ENCODE data around the gene GPR22. TPM values are rescaled to one million over a fixed set of nuclear protein-coding genes. Genes with fewer than 3 reads are reported as not detected.

Gene GPR22
- total RNA-seq, 1 experiment from 2014 or later = not detected

DNA sequence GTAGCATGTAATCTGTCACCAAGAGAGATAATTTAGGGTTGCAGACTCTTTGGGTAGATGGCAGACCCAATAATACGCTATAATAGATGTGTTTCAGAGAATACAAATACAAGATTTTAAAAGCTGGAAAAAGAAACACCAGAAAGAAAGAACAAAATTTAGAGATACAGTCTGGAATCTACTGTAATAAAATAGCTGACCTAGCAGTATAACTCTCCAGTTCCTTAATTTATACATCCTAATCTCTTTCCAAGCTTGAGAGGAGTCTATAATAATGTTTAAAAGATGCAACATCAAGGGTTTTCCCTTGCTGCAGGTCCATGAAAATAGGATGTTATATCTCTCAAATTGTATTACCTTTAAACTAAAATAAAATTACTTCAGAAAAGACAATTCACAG is 27.2 kb upstream of the GPR22 start:
- ATAC-seq (no peak), DNase-seq (ENCODE audit: low read depth, low spot score) (no peak)
- no peak overlapping the region for H3K27ac ChIP-seq (ENCODE audit: low read length)
- in situ Hi-C loops (cut with HindIII; ENCODE audit: low pct_unique_long_range_greater_than_20kb, low sequenced_read_pairs) (no loop called here), intact Hi-C loops (cut with micrococcal nuclease; ENCODE audit: unreplicated experiment) (no loop called here)
- CTCF ChIA-PET = no interaction called here
- no peaks in the 10 kb centered on the region for H3K4me1 ChIP-seq (ENCODE audit: control insufficient read depth, insufficient read depth, low read length)
- H3K9me3 ChIP-seq (ENCODE audit: control insufficient read depth, insufficient read depth, low read depth, low read length) = no peaks in the 10 kb centered on the region
- TF ChIP-seq POLR2AphosphoS5 (IDR thresholded peaks at IDR 0.05; ENCODE audit: low read depth, low read length) = no peak
- H3K4me3 ChIP-seq (ENCODE audit: low read depth in 2 of 2, low read length in 2 of 2) = no peak overlapping the region
- H3K36me3 ChIP-seq (ENCODE audit: control insufficient read depth, insufficient read depth, low read length) = no peaks in the 10 kb centered on the region
- no TSS peak for BruUV-seq (replicated peaks)
- POLR2A ChIA-PET = interaction anchor here (0.9 kb wide), 1 partner anchor 425 kb away, joined by 3 read pairs; no protein-coding TSS in a partner anchor
- no peaks in the 10 kb centered on the region for H3K27me3 ChIP-seq (ENCODE audit: control insufficient read depth, insufficient read depth, low read length)

DNA sequence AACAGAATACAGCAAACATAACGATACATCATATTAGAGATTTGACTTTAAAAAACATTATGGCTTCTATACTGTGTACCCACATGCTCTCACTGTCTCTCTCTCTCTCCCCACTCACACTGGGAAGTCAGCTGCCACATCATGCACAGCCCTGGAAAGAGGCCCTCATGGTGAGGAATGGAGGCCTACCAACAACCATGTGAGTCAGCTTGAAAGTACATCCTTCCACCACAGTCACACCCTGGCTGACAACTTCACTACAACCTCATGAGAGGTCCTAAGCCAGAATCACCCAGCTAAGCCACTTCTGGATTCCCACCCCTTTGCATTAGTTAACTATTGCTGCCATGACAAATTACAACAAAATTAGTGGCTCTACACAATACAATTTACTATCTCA is 23.3 kb upstream of the GPR22 start:
- ChIA-PET POLR2A (no interaction called here), CTCF (no interaction called here)
- ATAC-seq = no peak
- H3K4me1 ChIP-seq (ENCODE audit: control insufficient read depth, insufficient read depth, low read length) = no peaks in the 10 kb centered on the region
- in situ Hi-C loops (cut with HindIII; ENCODE audit: low pct_unique_long_range_greater_than_20kb, low sequenced_read_pairs) (no loop called here), intact Hi-C loops (cut with micrococcal nuclease; ENCODE audit: unreplicated experiment) (no loop called here)
- H3K27me3 ChIP-seq (ENCODE audit: control insufficient read depth, insufficient read depth, low read length) = no peaks in the 10 kb centered on the region
- no peak overlapping the region for H3K27ac ChIP-seq (ENCODE audit: low read length)
- no peaks in the 10 kb centered on the region for H3K9me3 ChIP-seq (ENCODE audit: control insufficient read depth, insufficient read depth, low read depth, low read length)
- no peak overlapping the region for H3K4me3 ChIP-seq (ENCODE audit: low read depth in 2 of 2, low read length in 2 of 2)
- no peaks in the 10 kb centered on the region for H3K36me3 ChIP-seq (ENCODE audit: control insufficient read depth, insufficient read depth, low read length)
- BruUV-seq (replicated peaks) = no TSS peak
- DNase-seq (ENCODE audit: low read depth, low spot score) = no peak
- TF ChIP-seq POLR2AphosphoS5 (IDR thresholded peaks at IDR 0.05; ENCODE audit: low read depth, low read length) (no peak), TCF7L2 (IDR thresholded peaks at IDR 0.05; ENCODE audit: low read depth, low read length) (no peak), SIN3A (IDR thresholded peaks at IDR 0.05; ENCODE audit: borderline replicate concordance, insufficient read depth, low read depth, low read length) (no peak)
- TF ChIP-seq, protein P1, sequence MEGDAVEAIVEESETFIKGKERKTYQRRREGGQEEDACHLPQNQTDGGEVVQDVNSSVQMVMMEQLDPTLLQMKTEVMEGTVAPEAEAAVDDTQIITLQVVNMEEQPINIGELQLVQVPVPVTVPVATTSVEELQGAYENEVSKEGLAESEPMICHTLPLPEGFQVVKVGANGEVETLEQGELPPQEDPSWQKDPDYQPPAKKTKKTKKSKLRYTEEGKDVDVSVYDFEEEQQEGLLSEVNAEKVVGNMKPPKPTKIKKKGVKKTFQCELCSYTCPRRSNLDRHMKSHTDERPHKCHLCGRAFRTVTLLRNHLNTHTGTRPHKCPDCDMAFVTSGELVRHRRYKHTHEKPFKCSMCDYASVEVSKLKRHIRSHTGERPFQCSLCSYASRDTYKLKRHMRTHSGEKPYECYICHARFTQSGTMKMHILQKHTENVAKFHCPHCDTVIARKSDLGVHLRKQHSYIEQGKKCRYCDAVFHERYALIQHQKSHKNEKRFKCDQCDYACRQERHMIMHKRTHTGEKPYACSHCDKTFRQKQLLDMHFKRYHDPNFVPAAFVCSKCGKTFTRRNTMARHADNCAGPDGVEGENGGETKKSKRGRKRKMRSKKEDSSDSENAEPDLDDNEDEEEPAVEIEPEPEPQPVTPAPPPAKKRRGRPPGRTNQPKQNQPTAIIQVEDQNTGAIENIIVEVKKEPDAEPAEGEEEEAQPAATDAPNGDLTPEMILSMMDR (IDR thresholded peaks at IDR 0.05) = no peak
- TF ChIP-seq, protein P2, sequence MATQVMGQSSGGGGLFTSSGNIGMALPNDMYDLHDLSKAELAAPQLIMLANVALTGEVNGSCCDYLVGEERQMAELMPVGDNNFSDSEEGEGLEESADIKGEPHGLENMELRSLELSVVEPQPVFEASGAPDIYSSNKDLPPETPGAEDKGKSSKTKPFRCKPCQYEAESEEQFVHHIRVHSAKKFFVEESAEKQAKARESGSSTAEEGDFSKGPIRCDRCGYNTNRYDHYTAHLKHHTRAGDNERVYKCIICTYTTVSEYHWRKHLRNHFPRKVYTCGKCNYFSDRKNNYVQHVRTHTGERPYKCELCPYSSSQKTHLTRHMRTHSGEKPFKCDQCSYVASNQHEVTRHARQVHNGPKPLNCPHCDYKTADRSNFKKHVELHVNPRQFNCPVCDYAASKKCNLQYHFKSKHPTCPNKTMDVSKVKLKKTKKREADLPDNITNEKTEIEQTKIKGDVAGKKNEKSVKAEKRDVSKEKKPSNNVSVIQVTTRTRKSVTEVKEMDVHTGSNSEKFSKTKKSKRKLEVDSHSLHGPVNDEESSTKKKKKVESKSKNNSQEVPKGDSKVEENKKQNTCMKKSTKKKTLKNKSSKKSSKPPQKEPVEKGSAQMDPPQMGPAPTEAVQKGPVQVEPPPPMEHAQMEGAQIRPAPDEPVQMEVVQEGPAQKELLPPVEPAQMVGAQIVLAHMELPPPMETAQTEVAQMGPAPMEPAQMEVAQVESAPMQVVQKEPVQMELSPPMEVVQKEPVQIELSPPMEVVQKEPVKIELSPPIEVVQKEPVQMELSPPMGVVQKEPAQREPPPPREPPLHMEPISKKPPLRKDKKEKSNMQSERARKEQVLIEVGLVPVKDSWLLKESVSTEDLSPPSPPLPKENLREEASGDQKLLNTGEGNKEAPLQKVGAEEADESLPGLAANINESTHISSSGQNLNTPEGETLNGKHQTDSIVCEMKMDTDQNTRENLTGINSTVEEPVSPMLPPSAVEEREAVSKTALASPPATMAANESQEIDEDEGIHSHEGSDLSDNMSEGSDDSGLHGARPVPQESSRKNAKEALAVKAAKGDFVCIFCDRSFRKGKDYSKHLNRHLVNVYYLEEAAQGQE (IDR thresholded peaks at IDR 0.05; ENCODE audit: insufficient read depth in 1 of 2, low read depth in 2 of 2, low read length in 1 of 2) = no peak

DNA sequence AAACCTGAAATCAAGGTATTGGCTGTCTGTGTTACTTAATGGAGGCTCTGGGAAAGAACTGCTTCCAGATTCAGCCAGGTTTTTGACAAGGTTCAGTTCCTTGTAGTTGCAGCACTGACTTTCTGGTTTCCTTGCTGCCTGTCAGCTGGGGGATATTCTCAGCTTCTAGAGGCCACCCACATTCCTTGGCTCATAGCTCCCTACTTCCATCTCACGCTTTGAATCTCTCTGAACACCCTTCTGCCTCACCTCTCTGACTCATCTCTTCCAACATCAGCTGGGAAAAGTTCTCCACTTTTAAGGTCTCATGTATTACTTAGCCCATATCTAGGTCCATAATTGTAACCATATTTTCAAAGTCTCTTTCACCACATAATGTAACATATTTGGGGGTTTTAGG is 22.9 kb upstream of the GPR22 start:
- ChIA-PET CTCF (no interaction called here), POLR2A (no interaction called here)
- Histone ChIP-seq H3K36me3 (ENCODE audit: control insufficient read depth, insufficient read depth, low read length) (no peaks in the 10 kb centered on the region), H3K27ac (ENCODE audit: low read length) (no peak overlapping the region), H3K4me3 (ENCODE audit: low read depth in 2 of 2, low read length in 2 of 2) (no peak overlapping the region), H3K4me1 (ENCODE audit: control insufficient read depth, insufficient read depth, low read length) (no peaks in the 10 kb centered on the region), H3K27me3 (ENCODE audit: control insufficient read depth, insufficient read depth, low read length) (no peaks in the 10 kb centered on the region), H3K9me3 (ENCODE audit: control insufficient read depth, insufficient read depth, low read depth, low read length) (no peaks in the 10 kb centered on the region)
- intact Hi-C loops (cut with micrococcal nuclease; ENCODE audit: unreplicated experiment) (no loop called here), in situ Hi-C loops (cut with HindIII; ENCODE audit: low pct_unique_long_range_greater_than_20kb, low sequenced_read_pairs) (no loop called here)
- no peak for ATAC-seq
- no TSS peak for BruUV-seq (replicated peaks)
- TF ChIP-seq, protein P1 (IDR thresholded peaks at IDR 0.05) = no peak
- no peak for TF ChIP-seq TCF7L2 (IDR thresholded peaks at IDR 0.05; ENCODE audit: low read depth, low read length)
- TF ChIP-seq SIN3A (IDR thresholded peaks at IDR 0.05; ENCODE audit: borderline replicate concordance, insufficient read depth, low read depth, low read length) = no peak
- TF ChIP-seq, protein P2 (IDR thresholded peaks at IDR 0.05; ENCODE audit: insufficient read depth in 1 of 2, low read depth in 2 of 2, low read length in 1 of 2) = no peak
- no peak for TF ChIP-seq POLR2AphosphoS5 (IDR thresholded peaks at IDR 0.05; ENCODE audit: low read depth, low read length)
- DNase-seq (ENCODE audit: low read depth, low spot score) = no peak

All from Panc1 (cell line).